Measurements from ENCODE around the gene CHMP2A.

CHMP2A gene

DNA sequence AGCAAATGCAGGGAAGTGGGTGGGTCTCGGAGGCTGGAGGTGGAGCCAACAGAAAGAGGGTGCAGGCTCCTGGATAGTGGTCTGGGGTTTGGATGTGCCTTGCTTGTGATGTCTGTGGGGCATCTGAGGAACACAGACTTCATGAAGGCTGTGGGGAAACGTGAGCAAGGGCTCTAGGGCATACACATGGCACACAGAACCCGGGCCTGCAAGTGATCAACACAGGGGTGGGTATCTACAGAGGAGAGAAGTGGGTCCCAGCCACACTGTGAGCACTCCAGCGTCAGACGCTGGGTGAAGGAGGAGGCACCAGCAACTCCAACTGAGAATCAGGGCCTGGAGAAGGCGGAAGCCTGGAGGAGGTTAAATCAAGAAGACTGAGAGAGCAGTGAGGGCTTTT is 8.9 kb upstream of the CHMP2A start:
- TF ChIP-seq SIN3A (IDR thresholded peaks at IDR 0.05; ENCODE audit: borderline replicate concordance, insufficient read depth, low read length) = no peak
- TF ChIP-seq FOXP2 (optimal IDR thresholded peaks at IDR 0.05; ENCODE audit: borderline replicate concordance, extremely low read depth, extremely low read length, insufficient read depth) = no peak
- TF ChIP-seq POLR2AphosphoS5 (IDR thresholded peaks at IDR 0.05; ENCODE audit: low read depth, low read length) = no peak

DNA sequence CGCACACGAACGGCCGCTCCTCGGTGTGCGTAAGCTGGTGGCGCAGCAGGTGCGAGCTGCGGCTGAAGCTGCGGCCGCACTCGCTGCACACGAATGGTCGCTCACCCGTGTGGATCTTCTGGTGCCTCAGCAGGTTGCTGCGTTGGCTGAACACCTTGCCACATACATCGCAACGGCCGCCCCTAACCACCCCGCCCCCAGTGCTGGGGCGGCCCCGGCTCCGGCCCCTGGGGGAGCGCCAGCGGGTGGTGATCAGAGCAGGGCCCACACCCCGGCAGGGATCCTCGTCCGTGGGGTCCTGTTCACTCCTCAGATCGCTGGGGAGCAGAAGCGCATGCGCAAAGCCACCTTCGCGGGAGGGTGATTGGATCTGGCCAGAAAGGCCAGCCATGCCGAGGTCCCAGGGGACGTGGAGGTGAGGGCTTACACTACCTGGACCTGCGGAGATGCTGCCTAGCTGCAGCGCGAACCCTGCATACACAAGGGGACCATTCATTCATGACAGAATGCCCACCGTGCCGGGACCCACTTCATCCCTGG is 8.2 kb upstream of the CHMP2A start:
- TF ChIP-seq TAF1 (IDR thresholded peaks at IDR 0.05; ENCODE audit: borderline replicate concordance, insufficient read depth, low read length) = no peak
- no peak for TF ChIP-seq FOXP2 (optimal IDR thresholded peaks at IDR 0.05; ENCODE audit: borderline replicate concordance, extremely low read depth, extremely low read length, insufficient read depth)
- no peak for TF ChIP-seq POLR2AphosphoS5 (IDR thresholded peaks at IDR 0.05; ENCODE audit: low read depth, low read length)
- no peak for TF ChIP-seq SIN3A (IDR thresholded peaks at IDR 0.05; ENCODE audit: borderline replicate concordance, insufficient read depth, low read length)
- TF ChIP-seq, protein P1, sequence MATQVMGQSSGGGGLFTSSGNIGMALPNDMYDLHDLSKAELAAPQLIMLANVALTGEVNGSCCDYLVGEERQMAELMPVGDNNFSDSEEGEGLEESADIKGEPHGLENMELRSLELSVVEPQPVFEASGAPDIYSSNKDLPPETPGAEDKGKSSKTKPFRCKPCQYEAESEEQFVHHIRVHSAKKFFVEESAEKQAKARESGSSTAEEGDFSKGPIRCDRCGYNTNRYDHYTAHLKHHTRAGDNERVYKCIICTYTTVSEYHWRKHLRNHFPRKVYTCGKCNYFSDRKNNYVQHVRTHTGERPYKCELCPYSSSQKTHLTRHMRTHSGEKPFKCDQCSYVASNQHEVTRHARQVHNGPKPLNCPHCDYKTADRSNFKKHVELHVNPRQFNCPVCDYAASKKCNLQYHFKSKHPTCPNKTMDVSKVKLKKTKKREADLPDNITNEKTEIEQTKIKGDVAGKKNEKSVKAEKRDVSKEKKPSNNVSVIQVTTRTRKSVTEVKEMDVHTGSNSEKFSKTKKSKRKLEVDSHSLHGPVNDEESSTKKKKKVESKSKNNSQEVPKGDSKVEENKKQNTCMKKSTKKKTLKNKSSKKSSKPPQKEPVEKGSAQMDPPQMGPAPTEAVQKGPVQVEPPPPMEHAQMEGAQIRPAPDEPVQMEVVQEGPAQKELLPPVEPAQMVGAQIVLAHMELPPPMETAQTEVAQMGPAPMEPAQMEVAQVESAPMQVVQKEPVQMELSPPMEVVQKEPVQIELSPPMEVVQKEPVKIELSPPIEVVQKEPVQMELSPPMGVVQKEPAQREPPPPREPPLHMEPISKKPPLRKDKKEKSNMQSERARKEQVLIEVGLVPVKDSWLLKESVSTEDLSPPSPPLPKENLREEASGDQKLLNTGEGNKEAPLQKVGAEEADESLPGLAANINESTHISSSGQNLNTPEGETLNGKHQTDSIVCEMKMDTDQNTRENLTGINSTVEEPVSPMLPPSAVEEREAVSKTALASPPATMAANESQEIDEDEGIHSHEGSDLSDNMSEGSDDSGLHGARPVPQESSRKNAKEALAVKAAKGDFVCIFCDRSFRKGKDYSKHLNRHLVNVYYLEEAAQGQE (IDR thresholded peaks at IDR 0.05; ENCODE audit: insufficient read depth in 1 of 2, low read depth in 2 of 2, low read length in 2 of 2) = no peak

DNA sequence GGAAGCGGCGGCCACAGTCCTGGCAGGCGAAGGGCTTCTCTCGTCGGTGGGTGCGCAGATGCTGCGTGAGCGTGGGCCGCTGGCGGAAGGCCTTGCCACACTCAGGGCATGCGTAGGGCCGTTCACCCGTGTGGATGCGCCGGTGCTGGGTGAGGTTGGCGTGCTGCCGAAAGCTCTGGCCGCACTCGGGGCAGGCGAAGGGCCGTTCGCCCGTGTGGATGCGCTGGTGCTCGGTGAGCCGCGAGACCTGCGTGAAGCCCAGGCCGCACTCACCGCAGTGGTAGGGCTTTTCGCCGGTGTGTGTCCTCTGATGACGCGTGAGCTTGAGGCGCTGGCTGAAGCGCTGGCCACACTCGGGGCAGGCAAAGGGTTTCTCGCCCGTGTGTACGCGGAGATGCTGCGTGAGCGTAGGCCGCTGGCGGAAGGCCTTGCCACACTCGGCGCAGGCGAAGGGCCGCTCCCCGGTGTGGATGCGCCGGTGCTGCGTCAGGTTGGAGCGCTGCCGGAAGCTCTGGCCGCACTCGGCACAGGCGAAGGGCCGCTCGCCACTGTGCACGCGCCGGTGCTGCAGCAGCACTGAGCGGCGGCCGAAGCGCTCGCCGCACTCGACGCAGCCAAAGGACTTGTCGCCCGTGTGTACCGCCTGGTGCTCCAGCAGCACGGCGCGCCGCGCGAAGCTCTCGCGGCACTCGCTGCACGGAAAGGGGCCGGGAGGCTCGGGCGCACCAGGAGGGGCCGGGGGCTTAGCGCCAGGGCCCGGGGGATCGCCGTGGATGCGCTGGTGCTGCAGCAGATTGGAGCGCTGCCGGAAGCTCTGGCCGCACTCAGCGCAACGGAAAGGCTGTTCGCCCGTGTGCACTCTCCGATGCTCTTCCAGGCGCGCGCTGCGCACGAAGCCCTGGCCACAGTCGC is 7.5 kb upstream of the CHMP2A start:
- TF ChIP-seq FOXP2 (optimal IDR thresholded peaks at IDR 0.05; ENCODE audit: borderline replicate concordance, extremely low read depth, extremely low read length, insufficient read depth) (no peak), TAF1 (IDR thresholded peaks at IDR 0.05; ENCODE audit: borderline replicate concordance, insufficient read depth, low read length) (no peak), POLR2AphosphoS5 (IDR thresholded peaks at IDR 0.05; ENCODE audit: low read depth, low read length) (no peak)
- TF ChIP-seq, protein P1 (IDR thresholded peaks at IDR 0.05; ENCODE audit: insufficient read depth in 1 of 2, low read depth in 2 of 2, low read length in 2 of 2) = no peak

DNA sequence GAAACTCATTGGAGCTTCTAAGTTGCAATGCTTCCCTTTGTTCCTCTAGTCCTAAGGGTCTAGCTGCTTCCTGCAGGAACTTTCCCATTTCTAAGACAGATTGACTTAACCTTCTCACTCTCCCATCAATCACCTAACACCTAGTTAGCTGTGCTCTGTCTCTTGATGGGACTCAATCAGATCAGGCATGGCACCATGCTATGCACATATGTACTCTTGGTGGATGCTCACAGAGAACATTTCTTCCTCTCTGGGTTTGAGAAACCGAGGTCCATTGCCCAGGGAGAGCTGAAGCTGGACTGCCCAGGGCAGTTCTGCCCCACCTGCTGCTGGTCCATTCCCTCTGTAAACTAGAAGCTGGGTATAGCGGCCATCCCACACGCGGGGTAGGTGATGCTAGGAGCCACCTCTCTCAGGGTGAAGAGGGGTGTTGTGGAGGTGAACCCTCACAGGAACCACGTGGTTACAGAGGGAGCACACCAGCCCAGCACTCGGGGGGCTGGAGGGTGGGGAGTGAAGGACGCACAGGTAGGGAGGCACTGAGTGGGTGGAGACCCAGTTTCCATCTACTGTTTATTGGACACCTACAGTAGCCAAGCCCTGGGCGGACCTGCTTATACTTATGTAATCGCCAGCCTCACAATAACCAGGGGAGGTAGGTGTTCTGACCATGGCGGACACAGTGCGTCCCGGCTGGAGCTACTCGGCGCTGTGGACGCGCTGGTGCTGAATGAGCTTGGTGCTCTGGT is 6.6 kb upstream of the CHMP2A start:
- TF ChIP-seq, protein P1 (IDR thresholded peaks at IDR 0.05; ENCODE audit: insufficient read depth in 1 of 2, low read depth in 2 of 2, low read length in 2 of 2) = no peak
- no peak for TF ChIP-seq FOXP2 (optimal IDR thresholded peaks at IDR 0.05; ENCODE audit: borderline replicate concordance, extremely low read depth, extremely low read length, insufficient read depth)
- no peak for TF ChIP-seq SIN3A (IDR thresholded peaks at IDR 0.05; ENCODE audit: borderline replicate concordance, insufficient read depth, low read length)
- TF ChIP-seq TAF1 (IDR thresholded peaks at IDR 0.05; ENCODE audit: borderline replicate concordance, insufficient read depth, low read length) = no peak
- TF ChIP-seq POLR2AphosphoS5 (IDR thresholded peaks at IDR 0.05; ENCODE audit: low read depth, low read length) = no peak

DNA sequence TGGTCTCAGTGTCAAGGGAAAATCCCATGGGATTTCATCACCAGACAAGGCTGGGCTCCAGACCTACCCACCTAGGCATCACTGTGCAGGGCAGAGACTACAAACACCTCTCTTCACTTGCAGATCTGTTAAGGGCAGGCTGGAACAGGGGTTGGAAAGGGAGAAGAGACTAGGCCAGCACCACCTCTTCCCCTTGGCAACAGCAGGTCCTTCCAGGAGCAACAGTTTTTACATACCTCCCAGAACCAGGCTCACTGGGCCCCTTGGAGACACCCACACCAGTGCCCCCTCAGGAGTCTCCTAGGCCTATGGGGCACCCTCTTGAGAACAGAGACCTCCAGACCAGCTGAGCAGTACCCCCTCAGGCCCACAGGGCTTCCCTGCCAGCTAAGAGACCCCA is 6.0 kb upstream of the CHMP2A start:
- TF ChIP-seq FOXP2 (optimal IDR thresholded peaks at IDR 0.05; ENCODE audit: borderline replicate concordance, extremely low read depth, extremely low read length, insufficient read depth) (no peak), POLR2AphosphoS5 (IDR thresholded peaks at IDR 0.05; ENCODE audit: low read depth, low read length) (no peak), SIN3A (IDR thresholded peaks at IDR 0.05; ENCODE audit: borderline replicate concordance, insufficient read depth, low read length) (no peak), TAF1 (IDR thresholded peaks at IDR 0.05; ENCODE audit: borderline replicate concordance, insufficient read depth, low read length) (no peak)
- TF ChIP-seq, protein P1 (IDR thresholded peaks at IDR 0.05; ENCODE audit: insufficient read depth in 1 of 2, low read depth in 2 of 2, low read length in 2 of 2) = no peak

Data from PFSK-1 (cell line).